ENCODE data around the gene SCYGR3.

Gene SCYGR3

DNA sequence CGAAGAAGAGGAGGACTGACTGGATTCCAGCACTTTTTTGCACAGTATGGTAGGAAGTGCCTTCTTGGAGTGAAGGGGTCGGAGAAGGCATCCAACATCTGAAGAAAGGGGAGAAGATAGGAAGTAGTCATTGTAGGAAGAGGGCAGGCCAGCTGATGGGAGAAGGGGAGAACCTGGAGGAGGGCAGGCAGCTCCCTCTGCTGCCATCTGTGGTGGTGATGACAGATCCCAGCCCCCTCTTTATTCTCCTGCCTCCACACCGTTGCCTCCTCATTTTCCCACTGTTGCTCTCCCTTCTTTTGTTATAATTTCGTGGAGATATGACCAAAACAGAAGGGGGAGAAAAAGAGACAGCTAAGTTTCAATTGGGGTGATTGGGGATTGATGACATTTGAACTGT, 18.8 kb downstream of the SCYGR3 start:
- TF ChIP-seq, protein P1, sequence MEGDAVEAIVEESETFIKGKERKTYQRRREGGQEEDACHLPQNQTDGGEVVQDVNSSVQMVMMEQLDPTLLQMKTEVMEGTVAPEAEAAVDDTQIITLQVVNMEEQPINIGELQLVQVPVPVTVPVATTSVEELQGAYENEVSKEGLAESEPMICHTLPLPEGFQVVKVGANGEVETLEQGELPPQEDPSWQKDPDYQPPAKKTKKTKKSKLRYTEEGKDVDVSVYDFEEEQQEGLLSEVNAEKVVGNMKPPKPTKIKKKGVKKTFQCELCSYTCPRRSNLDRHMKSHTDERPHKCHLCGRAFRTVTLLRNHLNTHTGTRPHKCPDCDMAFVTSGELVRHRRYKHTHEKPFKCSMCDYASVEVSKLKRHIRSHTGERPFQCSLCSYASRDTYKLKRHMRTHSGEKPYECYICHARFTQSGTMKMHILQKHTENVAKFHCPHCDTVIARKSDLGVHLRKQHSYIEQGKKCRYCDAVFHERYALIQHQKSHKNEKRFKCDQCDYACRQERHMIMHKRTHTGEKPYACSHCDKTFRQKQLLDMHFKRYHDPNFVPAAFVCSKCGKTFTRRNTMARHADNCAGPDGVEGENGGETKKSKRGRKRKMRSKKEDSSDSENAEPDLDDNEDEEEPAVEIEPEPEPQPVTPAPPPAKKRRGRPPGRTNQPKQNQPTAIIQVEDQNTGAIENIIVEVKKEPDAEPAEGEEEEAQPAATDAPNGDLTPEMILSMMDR (IDR thresholded peaks at IDR 0.05; ENCODE audit: control insufficient read depth, extremely low read depth, insufficient read depth) = no peak
- no peak overlapping the region for H3K4me3 ChIP-seq (ENCODE audit: low read depth, low read length)
- no peak for DNase-seq (ENCODE audit: low read depth)

DNA sequence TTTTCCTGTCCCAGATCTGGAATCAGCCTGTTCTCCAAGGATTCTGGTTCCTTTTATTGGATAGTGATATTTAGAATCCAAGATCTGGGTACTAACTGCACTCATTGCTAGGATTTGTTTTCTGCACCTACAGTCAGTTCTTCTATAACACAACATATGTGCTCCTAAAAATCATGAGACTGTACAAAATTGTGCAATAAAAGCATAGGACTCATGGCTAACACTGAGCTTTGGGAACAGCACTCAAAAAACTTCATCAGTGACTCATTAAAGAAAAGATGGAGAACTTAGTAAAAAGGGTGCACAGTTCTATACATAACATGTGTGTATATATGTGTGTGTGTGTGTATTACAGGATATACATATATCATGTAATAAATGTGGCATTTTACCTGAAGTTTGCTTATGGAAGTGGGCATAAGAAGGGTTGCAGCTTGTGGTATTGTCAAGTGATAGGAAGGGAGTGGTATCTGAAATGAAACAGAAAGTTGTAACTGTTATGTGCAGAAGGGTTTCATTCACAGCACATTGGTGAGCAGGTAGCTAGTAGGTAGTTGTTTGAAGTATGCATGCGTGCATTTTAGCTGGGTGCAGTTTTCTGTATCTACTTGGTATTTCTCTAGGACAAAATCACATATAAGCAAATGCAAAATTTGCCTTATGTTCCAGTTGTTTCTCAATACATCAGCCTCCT, 21.8 kb downstream of the SCYGR3 start:
- H3K4me3 ChIP-seq (ENCODE audit: low read depth, low read length) = no peak overlapping the region
- TF ChIP-seq, protein P1 (IDR thresholded peaks at IDR 0.05; ENCODE audit: control insufficient read depth, extremely low read depth, insufficient read depth) = no peak
- no peak for DNase-seq (ENCODE audit: low read depth)

DNA sequence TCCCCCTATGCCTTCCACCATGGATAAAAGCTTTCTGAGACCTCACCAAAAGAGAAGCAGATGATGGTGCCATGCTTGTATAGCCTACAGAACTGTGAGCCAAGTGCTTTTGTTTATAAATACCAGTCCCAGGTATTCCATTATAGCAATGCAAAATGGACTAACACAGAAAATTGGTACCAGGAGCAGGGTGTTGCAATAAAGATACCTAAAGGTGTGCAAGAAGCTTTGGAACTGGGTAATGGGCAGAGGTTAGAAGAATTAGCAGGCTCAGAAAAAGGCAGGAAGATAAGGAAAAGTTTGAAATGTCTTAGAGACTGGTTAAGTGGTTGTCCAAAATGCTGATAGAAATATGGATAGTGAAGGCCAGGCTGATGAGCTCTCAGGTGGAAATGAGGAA, 32.3 kb downstream of the SCYGR3 start:
- TF ChIP-seq, protein P1 (IDR thresholded peaks at IDR 0.05; ENCODE audit: control insufficient read depth, extremely low read depth, insufficient read depth) = no peak
- DNase-seq (ENCODE audit: low read depth) = no peak
- H3K4me3 ChIP-seq (ENCODE audit: low read depth, low read length) = no peak overlapping the region

DNA sequence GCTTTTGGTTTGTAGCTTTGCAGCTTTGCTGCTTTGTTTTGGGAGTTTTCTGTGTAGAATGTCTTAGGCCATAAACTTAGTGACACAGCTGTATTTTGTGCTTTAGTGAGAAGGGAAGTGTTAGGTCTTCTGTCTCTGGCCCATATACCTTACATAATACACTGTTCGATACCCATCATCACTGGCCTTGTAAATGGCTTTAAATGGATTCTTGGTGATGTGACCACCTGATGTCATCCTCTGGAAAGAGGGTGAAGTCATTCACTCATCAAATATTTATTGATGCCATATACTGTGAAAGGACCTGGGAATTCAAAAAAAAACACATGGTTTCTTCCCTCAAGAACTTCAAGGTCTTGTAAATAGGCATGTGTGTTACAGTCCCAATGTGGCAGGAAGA, 34.8 kb downstream of the SCYGR3 start:
- no peak overlapping the region for H3K4me3 ChIP-seq (ENCODE audit: low read depth, low read length)
- DNase-seq (ENCODE audit: low read depth) = no peak
- TF ChIP-seq, protein P1 (IDR thresholded peaks at IDR 0.05; ENCODE audit: control insufficient read depth, extremely low read depth, insufficient read depth) = no peak

DNA sequence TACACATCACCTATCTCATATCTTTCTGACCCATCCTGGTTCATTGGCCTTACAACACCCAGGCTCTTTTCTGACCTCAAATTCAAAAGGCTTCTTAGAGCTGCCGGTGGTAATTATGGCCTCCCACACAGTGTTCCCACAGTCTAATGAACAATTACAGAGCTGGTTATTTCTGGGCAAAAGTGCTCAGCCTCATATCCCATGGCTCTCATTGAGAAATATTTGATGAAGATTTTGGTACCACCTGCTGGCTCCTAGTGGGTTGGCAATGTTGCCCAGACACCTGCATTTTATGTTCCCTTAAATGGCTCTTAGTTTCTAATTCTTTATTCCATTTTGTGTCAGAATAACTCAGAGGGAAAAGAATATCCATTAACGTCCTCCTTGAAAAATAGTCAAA, 36.0 kb downstream of the SCYGR3 start:
- TF ChIP-seq, protein P1 (IDR thresholded peaks at IDR 0.05; ENCODE audit: control insufficient read depth, extremely low read depth, insufficient read depth) = peak; percentile 31; the same call in 1 of the 2 replicates
- no peak overlapping the region for H3K4me3 ChIP-seq (ENCODE audit: low read depth, low read length)
- DNase-seq (ENCODE audit: low read depth) = no peak

DNA sequence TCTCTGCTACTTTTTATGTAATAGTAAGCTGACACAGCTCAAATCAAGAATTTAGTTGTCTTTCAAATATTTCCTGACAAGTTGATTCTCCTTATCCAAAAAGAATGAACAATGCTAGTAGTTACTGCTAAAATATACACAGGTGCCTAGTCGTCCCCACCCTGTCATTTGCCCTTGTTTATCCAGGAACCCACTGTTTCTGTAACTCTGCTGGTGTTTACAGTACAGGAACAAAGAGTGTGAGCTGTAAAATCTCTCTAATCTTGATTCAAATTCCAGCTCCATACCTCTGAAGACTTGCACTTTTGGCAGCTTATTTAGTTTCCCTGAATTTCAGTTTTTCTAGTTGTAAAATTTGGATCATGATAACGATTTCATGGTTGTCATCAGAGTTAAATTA, 37.1 kb downstream of the SCYGR3 start:
- TF ChIP-seq, protein P1 (IDR thresholded peaks at IDR 0.05; ENCODE audit: control insufficient read depth, extremely low read depth, insufficient read depth) = no peak
- DNase-seq (ENCODE audit: low read depth) = peak; percentile 49
- H3K4me3 ChIP-seq (ENCODE audit: low read depth, low read length) = no peak overlapping the region

DNA sequence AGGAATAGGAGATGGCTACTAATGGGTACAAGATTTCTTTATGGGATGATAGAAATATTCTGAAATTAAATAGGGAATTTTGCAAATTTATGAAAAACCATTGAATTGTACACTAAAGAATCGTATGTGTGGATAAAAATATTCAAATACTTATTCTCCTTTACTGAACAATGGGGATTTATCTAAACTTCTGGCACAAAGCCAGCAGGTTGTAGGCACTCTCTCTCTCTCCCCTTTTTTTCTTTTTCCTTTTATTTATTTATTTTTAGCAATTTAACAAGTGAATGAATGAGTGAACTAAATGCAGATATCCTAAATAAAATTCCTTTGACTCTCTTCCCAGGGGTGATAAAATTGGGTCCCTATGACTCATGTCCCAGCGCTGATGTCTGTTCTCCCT, 37.8 kb downstream of the SCYGR3 start:
- DNase-seq (ENCODE audit: low read depth) = no peak
- TF ChIP-seq, protein P1 (IDR thresholded peaks at IDR 0.05; ENCODE audit: control insufficient read depth, extremely low read depth, insufficient read depth) = no peak
- H3K4me3 ChIP-seq (ENCODE audit: low read depth, low read length) = no peak overlapping the region
